NCI-H82 (cell line): ENCODE measurements around the gene CPEB1.
"Not testable (repeated sequence)": the region's sequence is repeated elsewhere in the genome, so short reads cannot be mapped to it uniquely, and the experiment has no call there.

Experiments used
- DNase-seq: peaks from one replicate; lab custom pipeline; 2025; lab: John Stamatoyannopoulos, UW

Gene CPEB1

DNA sequence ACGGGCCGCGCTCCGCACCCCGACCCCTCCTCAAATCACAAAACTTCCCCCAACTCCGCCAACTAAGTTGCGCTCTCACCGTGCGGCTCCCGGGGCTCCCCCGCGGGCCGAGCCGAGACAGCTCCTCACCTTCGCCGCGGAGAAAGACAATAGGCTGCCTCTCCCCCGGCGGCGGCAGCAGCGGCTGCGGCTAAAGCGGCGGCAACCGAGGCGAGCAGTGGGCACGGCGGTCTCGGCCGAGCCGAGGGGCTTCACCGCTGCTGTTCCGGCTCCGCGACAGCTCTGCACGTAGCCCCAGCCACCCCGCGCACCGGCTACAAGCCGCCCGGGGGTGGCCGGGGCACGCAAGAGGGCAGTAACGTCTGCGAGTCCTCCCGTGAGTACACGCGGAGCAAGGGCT is 133.6 kb downstream of the CPEB1 start:
- not testable (repeated sequence) for DNase-seq

DNA sequence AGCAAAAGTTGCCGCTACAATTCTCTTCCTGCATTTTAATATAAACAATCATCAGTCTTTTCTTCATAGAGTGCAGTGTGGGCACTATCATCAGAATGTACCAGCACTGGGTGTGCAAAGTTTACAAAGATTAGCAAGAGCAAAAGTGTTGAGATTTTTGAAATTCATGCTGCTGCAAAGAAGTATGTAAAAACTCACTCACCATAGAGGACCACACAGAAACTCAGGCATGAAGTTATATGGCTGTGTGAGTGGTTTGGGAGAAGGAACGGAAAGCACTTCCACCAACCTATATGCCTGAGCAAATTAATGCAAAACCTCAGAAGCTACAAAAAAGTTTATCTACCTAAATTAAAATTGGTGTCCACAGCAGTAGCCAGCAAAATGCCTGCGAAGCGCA is 139.5 kb downstream of the CPEB1 start:
- not testable (repeated sequence) for DNase-seq

DNA sequence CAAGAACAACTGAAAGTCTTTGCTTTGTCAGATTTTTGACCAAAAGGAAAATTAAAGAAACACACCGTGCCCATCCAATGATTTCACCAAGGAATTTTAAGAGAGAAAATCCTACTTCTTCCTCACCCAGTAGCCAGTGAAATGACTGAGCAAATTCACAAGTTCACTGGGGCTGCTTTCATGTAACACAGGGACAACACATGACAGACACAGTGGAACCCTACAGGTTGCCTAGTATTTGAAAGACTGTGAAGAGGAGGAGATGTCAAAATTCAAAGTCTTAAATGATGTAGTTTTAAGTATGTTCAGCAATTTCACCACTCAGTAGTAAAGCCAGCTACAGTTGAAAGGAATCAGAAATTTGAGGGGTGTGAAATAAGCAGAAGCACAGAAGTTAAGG is 140.1 kb downstream of the CPEB1 start:
- not testable (repeated sequence) for DNase-seq

DNA sequence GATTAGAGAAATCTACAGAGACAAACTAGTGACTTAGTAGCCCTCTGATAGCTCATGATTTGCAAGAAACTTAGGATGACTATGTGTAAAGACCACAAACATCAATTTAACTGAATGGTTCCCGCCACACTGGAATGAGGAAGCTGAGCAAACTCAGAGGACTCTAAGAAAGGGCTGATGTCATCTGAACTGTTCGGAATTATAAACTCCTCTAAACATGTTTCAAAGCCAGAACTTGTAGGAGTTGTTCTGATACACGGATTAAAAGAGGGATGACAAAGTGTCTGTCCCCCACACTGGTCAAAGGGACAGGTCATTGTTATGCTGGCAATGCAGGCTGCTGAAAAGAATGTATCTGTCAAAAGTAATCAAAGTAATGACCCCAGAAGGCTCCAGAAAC is 141.3 kb downstream of the CPEB1 start:
- DNase-seq: not testable (repeated sequence)

DNA sequence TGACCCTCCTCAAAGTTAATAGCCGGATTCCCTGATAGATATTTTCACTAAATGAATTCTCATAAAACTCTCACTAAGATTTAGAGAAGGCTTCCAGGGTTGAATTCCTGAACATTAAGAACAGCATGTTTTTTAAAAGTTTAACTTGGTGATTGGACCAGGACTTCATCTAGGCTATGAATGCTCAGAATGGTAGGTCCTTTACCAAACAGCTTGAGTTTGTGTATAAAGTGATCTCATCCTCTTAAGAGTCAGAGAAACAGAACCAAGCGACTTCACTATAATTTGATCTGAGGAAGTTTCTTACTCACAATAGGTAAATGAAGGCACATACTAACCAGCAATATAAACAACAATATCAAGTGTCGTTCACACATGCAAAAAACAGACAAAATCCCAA is 143.1 kb downstream of the CPEB1 start:
- not testable (repeated sequence) for DNase-seq

DNA sequence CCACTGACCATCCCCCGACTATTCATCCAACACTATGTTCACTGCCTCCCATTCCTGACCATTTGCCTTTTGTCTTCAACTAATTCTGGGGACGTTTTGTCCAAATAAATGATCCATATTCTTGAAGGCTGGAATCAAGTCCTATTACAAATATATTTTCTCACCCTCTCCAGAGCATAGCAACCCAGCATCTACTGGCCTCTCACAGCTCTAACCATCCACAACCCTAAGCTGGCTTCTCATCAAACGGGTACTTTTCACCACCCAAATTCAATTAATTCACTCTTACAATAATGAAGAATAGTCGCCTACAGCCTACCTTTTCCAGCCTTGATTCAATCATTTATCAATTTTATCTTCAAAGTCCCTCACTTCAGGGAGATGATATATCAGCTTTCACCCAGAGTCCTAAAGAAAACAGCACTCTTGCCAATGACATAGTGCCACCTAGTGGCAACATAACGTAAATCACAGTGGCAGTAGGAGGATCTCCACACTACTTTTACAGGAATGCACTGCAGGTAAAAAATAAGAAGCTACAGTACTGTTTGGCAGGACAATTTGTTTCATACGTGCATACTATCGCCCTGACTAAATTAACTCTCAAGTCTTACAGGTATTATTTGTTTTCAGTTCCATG is 144.3 kb downstream of the CPEB1 start:
- not testable (repeated sequence) for DNase-seq

DNA sequence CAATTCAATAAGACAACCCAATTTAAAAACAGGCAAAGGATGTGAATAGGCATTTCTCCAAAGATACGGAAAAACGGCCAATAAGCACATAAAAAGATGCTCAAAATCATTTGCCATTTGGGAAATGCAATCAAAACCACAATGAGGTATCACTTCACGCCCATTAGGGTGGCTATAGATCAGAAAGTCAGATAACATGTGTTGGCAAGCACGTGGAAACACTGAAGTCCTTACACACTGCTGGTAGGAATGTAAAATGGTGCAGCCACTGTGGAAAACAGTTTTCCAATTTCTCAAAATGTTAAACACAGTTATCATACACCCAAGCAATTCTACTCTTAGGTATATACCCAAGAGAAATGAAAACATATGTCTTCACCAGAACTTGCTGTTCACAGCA is 146.4 kb downstream of the CPEB1 start:
- DNase-seq: not testable (repeated sequence)

DNA sequence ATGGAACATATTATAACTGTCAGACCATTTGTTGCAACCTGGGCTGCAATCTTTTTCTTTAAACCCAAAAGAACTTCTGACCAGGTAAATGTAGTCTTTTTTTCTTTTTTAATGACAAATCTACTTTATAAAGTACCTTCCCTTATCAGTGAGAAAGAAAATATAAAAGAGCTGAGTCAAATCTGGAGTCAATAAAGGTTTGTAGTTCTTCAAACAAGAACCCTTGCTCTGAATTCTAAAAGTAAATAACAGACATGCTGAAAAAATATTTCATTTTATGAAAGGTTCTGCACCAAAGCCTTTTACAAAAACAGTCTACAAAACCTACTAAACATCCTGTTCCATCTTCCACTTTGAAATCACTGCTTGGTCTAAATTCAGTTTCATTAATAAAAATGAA is 149.2 kb downstream of the CPEB1 start:
- not testable (repeated sequence) for DNase-seq
